ENCODE measurements around the gene TSPYL1. TPM values are rescaled to one million over a fixed set of nuclear protein-coding genes. Genes with fewer than 3 reads are reported as not detected.

TSPYL1 gene
- total and polyA plus RNA-seq, 2 experiments from 2014 or later = 24.9 to 66.1 TPM

DNA sequence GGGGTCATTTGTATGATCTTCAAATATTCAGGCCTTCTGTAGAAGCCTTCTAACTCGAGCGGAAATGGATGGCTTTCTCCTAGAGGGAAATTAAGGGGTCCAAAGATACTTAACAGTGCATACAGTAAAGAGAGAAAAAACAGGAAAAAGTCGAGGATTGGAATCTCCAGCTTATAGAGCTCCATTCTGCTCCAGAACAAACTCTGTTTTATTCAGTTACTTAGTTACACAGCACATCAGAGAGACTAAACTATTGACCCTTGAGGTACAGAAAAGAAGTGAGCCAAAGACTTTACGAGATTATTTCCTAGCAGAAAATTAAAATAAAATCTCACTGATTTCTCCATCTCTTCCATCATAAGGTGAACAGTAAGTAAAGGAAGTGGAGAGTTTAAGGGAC, 47.3 kb upstream of the TSPYL1 start (continued):
- TF ChIP-seq, protein P1, sequence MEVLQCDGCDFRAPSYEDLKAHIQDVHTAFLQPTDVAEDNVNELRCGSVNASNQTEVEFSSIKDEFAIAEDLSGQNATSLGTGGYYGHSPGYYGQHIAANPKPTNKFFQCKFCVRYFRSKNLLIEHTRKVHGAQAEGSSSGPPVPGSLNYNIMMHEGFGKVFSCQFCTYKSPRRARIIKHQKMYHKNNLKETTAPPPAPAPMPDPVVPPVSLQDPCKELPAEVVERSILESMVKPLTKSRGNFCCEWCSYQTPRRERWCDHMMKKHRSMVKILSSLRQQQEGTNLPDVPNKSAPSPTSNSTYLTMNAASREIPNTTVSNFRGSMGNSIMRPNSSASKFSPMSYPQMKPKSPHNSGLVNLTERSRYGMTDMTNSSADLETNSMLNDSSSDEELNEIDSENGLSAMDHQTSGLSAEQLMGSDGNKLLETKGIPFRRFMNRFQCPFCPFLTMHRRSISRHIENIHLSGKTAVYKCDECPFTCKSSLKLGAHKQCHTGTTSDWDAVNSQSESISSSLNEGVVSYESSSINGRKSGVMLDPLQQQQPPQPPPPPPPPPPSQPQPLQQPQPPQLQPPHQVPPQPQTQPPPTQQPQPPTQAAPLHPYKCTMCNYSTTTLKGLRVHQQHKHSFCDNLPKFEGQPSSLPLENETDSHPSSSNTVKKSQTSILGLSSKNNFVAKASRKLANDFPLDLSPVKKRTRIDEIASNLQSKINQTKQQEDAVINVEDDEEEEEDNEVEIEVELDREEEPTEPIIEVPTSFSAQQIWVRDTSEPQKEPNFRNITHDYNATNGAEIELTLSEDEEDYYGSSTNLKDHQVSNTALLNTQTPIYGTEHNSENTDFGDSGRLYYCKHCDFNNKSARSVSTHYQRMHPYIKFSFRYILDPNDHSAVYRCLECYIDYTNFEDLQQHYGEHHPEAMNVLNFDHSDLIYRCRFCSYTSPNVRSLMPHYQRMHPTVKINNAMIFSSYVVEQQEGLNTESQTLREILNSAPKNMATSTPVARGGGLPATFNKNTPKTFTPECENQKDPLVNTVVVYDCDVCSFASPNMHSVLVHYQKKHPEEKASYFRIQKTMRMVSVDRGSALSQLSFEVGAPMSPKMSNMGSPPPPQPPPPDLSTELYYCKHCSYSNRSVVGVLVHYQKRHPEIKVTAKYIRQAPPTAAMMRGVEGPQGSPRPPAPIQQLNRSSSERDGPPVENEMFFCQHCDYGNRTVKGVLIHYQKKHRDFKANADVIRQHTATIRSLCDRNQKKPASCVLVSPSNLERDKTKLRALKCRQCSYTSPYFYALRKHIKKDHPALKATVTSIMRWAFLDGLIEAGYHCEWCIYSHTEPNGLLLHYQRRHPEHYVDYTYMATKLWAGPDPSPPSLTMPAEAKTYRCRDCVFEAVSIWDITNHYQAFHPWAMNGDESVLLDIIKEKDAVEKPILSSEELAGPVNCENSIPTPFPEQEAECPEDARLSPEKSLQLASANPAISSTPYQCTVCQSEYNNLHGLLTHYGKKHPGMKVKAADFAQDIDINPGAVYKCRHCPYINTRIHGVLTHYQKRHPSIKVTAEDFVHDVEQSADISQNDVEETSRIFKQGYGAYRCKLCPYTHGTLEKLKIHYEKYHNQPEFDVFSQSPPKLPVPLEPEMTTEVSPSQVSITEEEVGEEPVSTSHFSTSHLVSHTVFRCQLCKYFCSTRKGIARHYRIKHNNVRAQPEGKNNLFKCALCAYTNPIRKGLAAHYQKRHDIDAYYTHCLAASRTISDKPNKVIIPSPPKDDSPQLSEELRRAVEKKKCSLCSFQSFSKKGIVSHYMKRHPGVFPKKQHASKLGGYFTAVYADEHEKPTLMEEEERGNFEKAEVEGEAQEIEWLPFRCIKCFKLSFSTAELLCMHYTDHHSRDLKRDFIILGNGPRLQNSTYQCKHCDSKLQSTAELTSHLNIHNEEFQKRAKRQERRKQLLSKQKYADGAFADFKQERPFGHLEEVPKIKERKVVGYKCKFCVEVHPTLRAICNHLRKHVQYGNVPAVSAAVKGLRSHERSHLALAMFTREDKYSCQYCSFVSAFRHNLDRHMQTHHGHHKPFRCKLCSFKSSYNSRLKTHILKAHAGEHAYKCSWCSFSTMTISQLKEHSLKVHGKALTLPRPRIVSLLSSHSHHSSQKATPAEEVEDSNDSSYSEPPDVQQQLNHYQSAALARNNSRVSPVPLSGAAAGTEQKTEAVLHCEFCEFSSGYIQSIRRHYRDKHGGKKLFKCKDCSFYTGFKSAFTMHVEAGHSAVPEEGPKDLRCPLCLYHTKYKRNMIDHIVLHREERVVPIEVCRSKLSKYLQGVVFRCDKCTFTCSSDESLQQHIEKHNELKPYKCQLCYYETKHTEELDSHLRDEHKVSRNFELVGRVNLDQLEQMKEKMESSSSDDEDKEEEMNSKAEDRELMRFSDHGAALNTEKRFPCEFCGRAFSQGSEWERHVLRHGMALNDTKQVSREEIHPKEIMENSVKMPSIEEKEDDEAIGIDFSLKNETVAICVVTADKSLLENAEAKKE (CRISPR knock-in tag; IDR thresholded peaks at IDR 0.05) = no peak
- no peak for TF ChIP-seq ZNF331 (CRISPR knock-in tag; IDR thresholded peaks at IDR 0.05; ENCODE audit: low read depth)
- no peak for TF ChIP-seq POLR2AphosphoS5 (IDR thresholded peaks at IDR 0.05; ENCODE audit: low read depth)
- TF ChIP-seq, protein P2, sequence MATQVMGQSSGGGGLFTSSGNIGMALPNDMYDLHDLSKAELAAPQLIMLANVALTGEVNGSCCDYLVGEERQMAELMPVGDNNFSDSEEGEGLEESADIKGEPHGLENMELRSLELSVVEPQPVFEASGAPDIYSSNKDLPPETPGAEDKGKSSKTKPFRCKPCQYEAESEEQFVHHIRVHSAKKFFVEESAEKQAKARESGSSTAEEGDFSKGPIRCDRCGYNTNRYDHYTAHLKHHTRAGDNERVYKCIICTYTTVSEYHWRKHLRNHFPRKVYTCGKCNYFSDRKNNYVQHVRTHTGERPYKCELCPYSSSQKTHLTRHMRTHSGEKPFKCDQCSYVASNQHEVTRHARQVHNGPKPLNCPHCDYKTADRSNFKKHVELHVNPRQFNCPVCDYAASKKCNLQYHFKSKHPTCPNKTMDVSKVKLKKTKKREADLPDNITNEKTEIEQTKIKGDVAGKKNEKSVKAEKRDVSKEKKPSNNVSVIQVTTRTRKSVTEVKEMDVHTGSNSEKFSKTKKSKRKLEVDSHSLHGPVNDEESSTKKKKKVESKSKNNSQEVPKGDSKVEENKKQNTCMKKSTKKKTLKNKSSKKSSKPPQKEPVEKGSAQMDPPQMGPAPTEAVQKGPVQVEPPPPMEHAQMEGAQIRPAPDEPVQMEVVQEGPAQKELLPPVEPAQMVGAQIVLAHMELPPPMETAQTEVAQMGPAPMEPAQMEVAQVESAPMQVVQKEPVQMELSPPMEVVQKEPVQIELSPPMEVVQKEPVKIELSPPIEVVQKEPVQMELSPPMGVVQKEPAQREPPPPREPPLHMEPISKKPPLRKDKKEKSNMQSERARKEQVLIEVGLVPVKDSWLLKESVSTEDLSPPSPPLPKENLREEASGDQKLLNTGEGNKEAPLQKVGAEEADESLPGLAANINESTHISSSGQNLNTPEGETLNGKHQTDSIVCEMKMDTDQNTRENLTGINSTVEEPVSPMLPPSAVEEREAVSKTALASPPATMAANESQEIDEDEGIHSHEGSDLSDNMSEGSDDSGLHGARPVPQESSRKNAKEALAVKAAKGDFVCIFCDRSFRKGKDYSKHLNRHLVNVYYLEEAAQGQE (IDR thresholded peaks at IDR 0.05; ENCODE audit: unreplicated experiment) = no peak
- TF ChIP-seq NANOG (IDR thresholded peaks at IDR 0.05; ENCODE audit: borderline replicate concordance) = no peak

DNA sequence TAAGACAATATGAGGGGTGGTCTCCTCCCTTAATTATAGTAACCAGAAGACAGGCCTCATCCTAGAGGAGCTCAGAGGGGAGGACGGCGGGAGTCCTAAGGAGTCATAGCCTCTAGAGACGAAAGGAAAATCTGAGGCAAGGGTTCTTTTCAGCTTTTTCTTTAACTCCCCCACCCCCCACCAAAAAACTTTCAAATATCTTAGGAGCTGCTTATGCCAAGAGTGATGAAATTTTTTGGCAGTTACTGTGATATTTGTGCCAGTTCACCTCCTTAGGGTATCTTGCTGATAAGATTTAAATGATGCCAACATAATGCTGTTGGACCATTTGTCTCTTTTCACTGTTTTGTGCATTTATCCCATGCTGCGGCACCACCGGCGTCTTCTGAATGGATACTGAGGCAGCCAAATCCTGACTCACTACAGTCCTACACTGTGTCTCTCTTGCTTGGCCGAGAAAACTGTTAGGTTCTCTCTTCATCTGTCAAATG, 46.5 kb upstream of the TSPYL1 start:
- Histone ChIP-seq H3K4me2 (peak overlapping the region; percentile 55), H3K4me3 (no peak overlapping the region), H3K4me1 (ENCODE audit: insufficient read depth) (peaks cover 72% of the 10 kb centered on the region), H3K36me3 (ENCODE audit: insufficient read depth) (no peaks in the 10 kb centered on the region), H3K27ac (ENCODE audit: low read depth) (no peak overlapping the region), H3K27me3 (ENCODE audit: insufficient read depth) (no peaks in the 10 kb centered on the region), H3F3A (replicated peaks; ENCODE audit: low read depth) (no peaks in the 10 kb centered on the region), H3K79me2 (replicated peaks; ENCODE audit: insufficient read depth) (no peaks in the 10 kb centered on the region), H3K9me2 (ENCODE audit: insufficient read depth) (no peaks in the 10 kb centered on the region), H2AFZ (no peak overlapping the region), H4K20me1 (replicated peaks; ENCODE audit: insufficient read depth) (no peaks in the 10 kb centered on the region)
- Mint-ChIP-seq H3K36me3 (ENCODE audit: low read depth) (peaks cover 4% of the 10 kb centered on the region; the same call in 2 of the 3 replicates), H3K9me3 (peaks cover 3% of the 10 kb centered on the region; the same call in 1 of the 3 replicates), H3K27me3 (ENCODE audit: insufficient read depth, low read depth, poor library complexity) (no peaks in the 10 kb centered on the region), H3K4me1 (peaks cover 80% of the 10 kb centered on the region), H3K27ac (peak overlapping the region; percentile 61), H3K4me3 (no peak overlapping the region)
- no peak for ATAC-seq
- no peak for DNase-seq (ENCODE audit: low spot score)
- no peak for TF ChIP-seq ZNF114 (CRISPR knock-in tag; IDR thresholded peaks at IDR 0.05)
- no peak for TF ChIP-seq CREB1 (CRISPR knock-in tag; IDR thresholded peaks at IDR 0.05; ENCODE audit: low read depth)

Data from GM23338 (cell line).